ENCODE results near the gene PLD5. TPM values are rescaled to one million over a fixed set of nuclear protein-coding genes. Genes with fewer than 3 reads are reported as not detected.
"Not testable (repeated sequence)": the region's sequence is repeated elsewhere in the genome, so short reads cannot be mapped to it uniquely, and the experiment has no call there.

The PLD5 gene
- total RNA-seq, 2 donors from 2014 or later: 5.2 to 7.4 TPM

DNA sequence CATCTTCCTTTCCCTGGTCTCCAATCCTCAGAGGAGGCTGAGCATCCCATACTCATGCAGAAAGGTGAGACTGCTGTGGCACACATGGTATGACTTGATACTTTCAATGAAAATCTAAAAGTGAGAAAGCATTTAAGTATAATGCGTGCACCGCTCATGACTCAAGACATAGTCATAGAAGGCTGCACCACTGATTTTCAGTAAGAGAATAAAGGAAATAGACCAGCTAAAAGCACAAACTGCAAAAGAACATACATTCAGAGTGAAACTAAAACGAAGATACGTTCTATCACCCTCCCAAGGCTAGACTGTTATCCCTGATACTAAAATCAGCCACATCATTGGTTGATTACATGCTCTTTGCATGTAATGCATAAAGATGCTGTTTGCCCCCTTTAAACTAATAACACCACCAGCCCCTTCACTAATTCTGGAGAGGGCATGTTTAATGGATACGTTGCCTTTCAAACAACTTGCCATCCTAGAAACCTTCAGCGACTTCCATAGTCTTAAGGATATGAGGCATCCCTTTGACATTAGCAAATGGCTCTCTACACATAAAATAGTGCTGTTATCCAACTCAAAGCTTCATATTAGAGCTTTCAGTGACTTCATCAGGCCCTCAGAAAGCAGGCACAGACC lies 2.1 kb downstream of the PLD5 start:
- intact Hi-C loops (cut with DNase I): no loop called here

GRCh38 chr1:242515555-242515954 lies 8.9 kb downstream of the PLD5 start:
- no peak for DNase-seq (ENCODE audit: low spot score)
- intact Hi-C loops (cut with DNase I): no loop called here

More for the DNA sequence above, 2.1 kb downstream of the PLD5 start:
- no peak for DNase-seq (ENCODE audit: low spot score)

DNA sequence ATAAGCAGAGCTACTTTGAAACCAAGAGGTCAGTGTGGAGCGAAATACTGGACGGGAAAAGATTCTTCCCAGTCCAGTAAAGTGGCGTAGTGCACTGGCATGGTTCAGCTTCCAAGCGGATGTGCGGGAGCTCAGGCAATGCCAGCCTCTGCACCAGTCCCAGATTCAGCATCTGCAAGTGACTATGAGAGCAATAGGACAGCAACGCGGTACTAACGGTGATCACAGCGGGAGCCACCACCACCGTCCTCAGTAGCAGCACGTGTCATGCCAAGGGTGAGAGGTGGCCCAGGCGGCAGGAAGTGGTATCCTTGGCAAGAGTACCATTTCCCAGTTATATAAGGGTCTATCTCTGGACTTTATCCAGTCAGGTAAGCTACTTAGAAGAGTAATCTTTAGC lies 17.8 kb downstream of the PLD5 start:
- intact Hi-C loops (cut with DNase I): no loop called here
- no peak for DNase-seq (ENCODE audit: low spot score)

DNA sequence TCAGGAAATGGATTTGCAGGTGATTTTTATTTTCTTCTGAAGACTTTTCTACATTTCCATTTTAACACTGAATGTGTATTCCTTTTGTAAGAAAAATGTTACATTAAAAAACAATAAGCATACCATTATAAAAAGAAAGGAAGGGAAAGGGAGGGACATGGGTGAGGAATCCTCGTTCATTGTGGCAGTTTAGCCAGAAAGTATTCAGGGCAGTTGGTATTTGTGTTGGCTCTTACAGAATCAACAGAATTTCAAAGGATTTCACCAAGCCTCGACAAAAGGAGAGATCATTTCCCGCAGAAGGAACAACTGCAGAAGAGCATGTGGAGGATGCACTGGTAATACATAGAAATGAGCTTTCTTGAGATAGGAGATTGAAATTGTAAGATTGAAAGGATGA lies 35.0 kb downstream of the PLD5 start:
- intact Hi-C loops (cut with DNase I): no loop called here
- no peak for DNase-seq (ENCODE audit: low spot score)

GRCh38 chr1:242477944-242478343 lies 46.6 kb downstream of the PLD5 start:
- intact Hi-C loops (cut with DNase I): no loop called here
- no peak for DNase-seq (ENCODE audit: low spot score)

DNA sequence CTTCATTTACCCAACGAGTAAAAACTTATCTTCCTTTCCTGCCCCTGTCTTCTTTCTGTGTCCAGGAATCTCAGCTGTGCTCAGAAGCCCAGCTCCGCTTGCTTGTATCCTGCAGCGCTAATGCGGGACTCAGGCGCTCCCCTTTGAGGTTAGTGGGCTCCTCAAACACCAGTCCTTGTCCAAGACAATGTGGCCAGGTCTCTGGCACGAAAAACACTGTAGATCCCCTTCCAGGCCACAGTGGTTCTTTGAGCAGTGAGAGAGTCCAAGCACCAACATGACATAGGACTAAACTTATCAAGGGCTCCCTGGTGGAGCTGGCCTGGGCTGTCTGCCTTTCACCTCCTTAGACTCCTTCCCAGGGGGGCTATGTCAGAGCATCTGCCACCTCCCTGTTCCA lies 53.7 kb downstream of the PLD5 start:
- no peak for DNase-seq (ENCODE audit: low spot score)
- intact Hi-C loops (cut with DNase I): no loop called here

DNA sequence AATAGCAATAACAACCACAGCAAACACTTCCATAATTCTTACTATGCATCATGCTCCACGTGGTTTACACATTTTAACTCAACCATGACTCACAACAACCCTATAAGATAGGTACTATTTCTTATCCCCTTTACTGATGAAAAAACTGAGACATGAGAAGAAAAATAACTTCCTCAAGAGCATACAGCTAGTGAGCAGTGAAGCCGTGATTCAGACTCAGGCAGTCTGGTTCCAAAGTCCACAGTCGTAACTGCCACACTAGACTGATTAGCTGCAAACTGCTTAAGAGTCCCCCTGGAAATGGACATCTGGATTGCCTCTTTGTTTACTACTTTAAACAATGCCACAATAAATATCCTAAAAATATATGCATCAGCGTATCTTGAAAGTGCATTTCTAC lies 55.7 kb downstream of the PLD5 start:
- DNase-seq (ENCODE audit: low spot score): no peak
- intact Hi-C loops (cut with DNase I): no loop called here

- intact Hi-C loops (cut with DNase I): no loop called here
- DNase-seq (ENCODE audit: low spot score): no peak
Measured at GRCh38 chr1:242467556-242468145, 56.8 kb downstream of the PLD5 start.

- intact Hi-C loops (cut with DNase I): no loop called here
- DNase-seq (ENCODE audit: low spot score): no peak
Measured at GRCh38 chr1:242462867-242463266, 61.6 kb downstream of the PLD5 start.

DNA sequence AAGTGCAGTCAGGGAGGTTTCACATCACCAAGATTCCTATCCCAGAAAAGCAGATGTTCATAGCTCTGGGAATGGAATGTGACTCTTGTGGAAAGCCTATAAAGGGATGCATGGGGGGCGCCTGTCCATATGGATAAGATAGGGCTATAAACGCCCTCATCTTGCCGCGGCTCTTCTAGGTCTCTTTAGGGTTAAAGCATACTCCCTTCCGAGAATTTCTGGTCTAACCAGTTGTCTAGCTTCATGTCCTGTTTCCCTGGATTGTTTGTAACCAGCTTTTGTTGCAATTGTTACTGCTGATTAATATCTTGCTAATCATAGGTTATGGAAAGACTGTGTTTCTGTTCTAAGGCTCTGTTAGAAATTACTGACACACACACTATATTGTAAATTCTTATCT lies 64.8 kb downstream of the PLD5 start:
- intact Hi-C loops (cut with DNase I): not testable (repeated sequence)

GRCh38 chr1:242456726-242457269 lies 67.7 kb downstream of the PLD5 start:
- no peak for DNase-seq (ENCODE audit: low spot score)
- intact Hi-C loops (cut with DNase I): no loop called here

More for the DNA sequence above, 64.8 kb downstream of the PLD5 start:
- not testable (repeated sequence) for DNase-seq (ENCODE audit: low spot score)

DNA sequence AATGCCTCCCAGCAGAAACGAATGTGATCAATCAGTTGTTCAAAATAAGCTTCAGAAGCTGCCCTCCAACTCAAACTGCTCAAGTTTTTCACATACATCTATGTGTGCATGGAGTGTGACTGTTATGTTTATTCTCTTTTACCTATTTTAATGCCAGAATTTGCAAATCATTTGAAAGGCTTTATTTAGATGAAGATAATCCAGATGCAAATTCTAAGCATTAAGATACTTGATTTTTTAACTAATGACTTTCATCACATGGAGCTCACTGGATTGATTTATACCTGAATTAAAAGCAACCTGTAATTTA lies 69.5 kb downstream of the PLD5 start:
- intact Hi-C loops (cut with DNase I): no loop called here
- no peak for DNase-seq (ENCODE audit: low spot score)

DNA sequence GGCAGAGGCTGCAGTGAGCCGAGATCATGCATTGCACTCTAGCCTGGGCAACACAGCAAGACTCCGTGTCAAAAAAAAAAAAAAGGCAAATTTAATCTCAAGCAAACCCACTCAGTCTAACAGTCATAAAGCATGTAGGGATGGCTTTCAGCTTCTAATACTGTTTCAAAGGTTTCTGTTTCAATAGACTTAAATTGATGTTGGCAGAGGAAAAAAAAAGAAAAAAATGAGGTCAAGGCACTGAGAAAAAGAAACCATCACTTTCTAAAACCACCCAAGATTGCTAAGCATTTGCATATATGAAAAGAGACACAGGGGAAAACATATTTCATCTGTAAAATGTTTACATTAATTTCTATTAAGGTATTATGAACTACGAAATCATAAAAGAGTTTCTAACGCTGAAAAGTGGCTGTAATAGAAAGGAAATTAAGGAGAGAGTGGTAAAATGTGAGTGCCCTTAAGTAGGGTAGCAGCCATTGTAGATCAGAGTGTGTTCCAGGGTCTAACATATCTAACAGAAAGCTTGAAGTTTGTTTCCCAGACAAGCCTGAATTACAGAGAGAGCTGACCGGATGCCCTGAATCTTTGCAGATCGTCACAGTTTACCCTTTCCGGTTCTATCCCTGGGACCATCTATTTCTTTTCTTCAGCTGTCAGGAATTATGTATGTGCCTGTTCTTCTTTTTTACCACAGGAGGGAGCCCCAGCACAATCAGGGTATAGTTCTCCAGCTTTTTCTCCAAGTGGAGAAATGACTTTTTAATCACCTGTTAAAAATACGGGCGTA lies 70.0 kb downstream of the PLD5 start:
- intact Hi-C loops (cut with DNase I): no loop called here
- no peak for DNase-seq (ENCODE audit: low spot score)

GRCh38 chr1:242452573-242452972 lies 71.9 kb downstream of the PLD5 start:
- DNase-seq (ENCODE audit: low spot score): no peak
- intact Hi-C loops (cut with DNase I): no loop called here

DNA sequence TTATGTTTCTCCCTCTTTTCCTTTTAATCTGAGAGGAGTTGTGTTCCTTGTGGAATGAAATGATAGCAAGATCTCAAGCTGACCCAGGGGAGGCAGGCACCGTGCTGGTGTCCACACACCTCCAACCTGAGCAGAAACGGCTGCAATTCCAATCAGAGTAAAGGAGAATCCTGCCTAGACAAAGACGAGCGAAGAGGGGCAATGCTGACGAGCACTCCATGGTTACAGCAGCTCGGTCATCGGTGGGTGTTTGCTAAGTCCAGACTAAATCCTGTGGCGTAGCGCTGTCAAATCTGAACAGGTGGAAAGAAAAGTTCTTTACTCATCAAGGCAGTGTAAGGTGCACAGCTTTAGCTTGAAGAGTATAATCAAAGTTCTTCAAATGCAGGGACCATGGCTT lies 74.8 kb downstream of the PLD5 start:
- intact Hi-C loops (cut with DNase I): no loop called here

DNA sequence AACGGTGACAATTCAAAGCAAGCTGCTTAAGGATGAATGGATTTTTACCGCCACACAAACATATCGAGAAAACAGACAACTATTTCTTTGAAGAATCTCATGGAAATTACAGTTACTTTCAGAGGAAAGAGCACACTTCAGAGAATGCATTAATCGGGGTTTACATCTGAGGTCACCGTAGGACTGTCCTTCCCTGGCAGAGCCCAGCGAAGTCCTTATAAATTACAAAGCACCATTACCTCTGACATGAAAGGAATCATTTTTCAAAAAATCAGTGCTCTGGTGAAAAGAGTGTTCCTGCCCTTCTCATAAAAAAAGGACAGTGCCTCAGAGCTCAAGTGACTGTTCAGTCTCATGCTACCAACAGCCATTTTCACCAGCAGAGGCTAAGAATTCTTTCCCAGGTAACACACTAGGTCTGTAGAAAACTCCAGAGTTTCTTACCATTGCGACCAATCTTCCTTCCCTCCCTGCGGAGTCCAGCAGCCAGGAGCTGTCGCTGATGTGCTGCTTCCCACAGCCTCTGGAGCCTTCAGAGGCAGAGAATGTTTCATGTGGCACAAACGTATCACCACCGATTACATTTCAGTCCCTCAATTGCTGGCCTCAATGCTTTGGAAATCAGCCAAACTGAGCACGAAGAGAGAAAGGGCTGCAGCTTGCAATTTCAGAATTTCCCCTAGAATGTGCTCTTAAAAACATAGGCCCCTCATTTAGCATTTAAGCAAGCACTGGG lies 75.4 kb downstream of the PLD5 start:
- no peak for DNase-seq (ENCODE audit: low spot score)
- intact Hi-C loops (cut with DNase I): no loop called here

More for the DNA sequence above, 74.8 kb downstream of the PLD5 start:
- no peak for DNase-seq (ENCODE audit: low spot score)

- intact Hi-C loops (cut with DNase I): no loop called here
- DNase-seq (ENCODE audit: low spot score): no peak
Measured at GRCh38 chr1:242447689-242448088, 76.8 kb downstream of the PLD5 start.

- intact Hi-C loops (cut with DNase I): no loop called here
- no peak for DNase-seq (ENCODE audit: low spot score)
Measured at GRCh38 chr1:242440757-242441156, 83.7 kb downstream of the PLD5 start.

GRCh38 chr1:242435200-242435599 lies 89.3 kb downstream of the PLD5 start:
- no peak for DNase-seq (ENCODE audit: low spot score)
- intact Hi-C loops (cut with DNase I): no loop called here
